Measurements from ENCODE around the gene NAV1. TPM values are rescaled to one million over a fixed set of nuclear protein-coding genes. Genes with fewer than 3 reads are reported as not detected.
"Not testable (repeated sequence)": the region's sequence is repeated elsewhere in the genome, so short reads cannot be mapped to it uniquely, and the experiment has no call there.

NAV1 gene
- total RNA-seq, 4 donors from 2014 or later: 17.4 to 36.9 (median 25.5) TPM

GRCh38 chr1:201540846-201541735 is 2.2 kb downstream of the NAV1 start:
- Histone ChIP-seq H3K36me3 (no peaks in the 10 kb centered on the region), H3K4me1 (peaks cover 72% of the 10 kb centered on the region), H3K27me3 (no peaks in the 10 kb centered on the region), H3K4me3 (no peak overlapping the region), H3K27ac (peak overlapping the region; percentile 88), H3K9me3 (no peaks in the 10 kb centered on the region)
- TF ChIP-seq POLR2AphosphoS5 (IDR thresholded peaks at IDR 0.05) (no peak), POLR2A (IDR thresholded peaks at IDR 0.05) (no peak), EP300 (IDR thresholded peaks at IDR 0.05) (no peak), CTCF (IDR thresholded peaks at IDR 0.05) (no peak)
- peak in 1 of 2 donors; percentile 50 for DNase-seq (ENCODE audit: low spot score in 2 of 2)
- WGBS: 76% methylated on average over 12 of the region's 12 CpGs

GRCh38 chr1:201542309-201543035 is 3.5 kb downstream of the NAV1 start:
- TF ChIP-seq POLR2A (IDR thresholded peaks at IDR 0.05): no peak
- no peak for TF ChIP-seq POLR2AphosphoS5 (IDR thresholded peaks at IDR 0.05)
- no peak for TF ChIP-seq EP300 (IDR thresholded peaks at IDR 0.05)
- TF ChIP-seq CTCF (IDR thresholded peaks at IDR 0.05): no peak

GRCh38 chr1:201543871-201544642 is 5.1 kb downstream of the NAV1 start:
- TF ChIP-seq CTCF (IDR thresholded peaks at IDR 0.05): no peak
- no peak for TF ChIP-seq POLR2AphosphoS5 (IDR thresholded peaks at IDR 0.05)
- no peak for TF ChIP-seq EP300 (IDR thresholded peaks at IDR 0.05)
- TF ChIP-seq POLR2A (IDR thresholded peaks at IDR 0.05): no peak
- DNase-seq (ENCODE audit: low spot score in 2 of 2): peak in 1 of 2 donors; percentile 65
- peaks cover 43% of the 10 kb centered on the region for H3K4me1 ChIP-seq
- no peaks in the 10 kb centered on the region for H3K9me3 ChIP-seq
- no peak overlapping the region for H3K4me3 ChIP-seq
- H3K27me3 ChIP-seq: no peaks in the 10 kb centered on the region
- 70% methylated on average over 7 of the region's 7 CpGs for WGBS
- H3K36me3 ChIP-seq: no peaks in the 10 kb centered on the region
- peak overlapping the region; percentile 11 for H3K27ac ChIP-seq

More at GRCh38 chr1:201542309-201543035, 3.5 kb downstream of the NAV1 start:
- Histone ChIP-seq H3K9me3 (no peaks in the 10 kb centered on the region), H3K27ac (peak overlapping the region; percentile 88), H3K4me1 (peaks cover 59% of the 10 kb centered on the region), H3K36me3 (no peaks in the 10 kb centered on the region), H3K4me3 (no peak overlapping the region), H3K27me3 (no peaks in the 10 kb centered on the region)
- WGBS: 62% methylated on average over 9 of the region's 9 CpGs
- DNase-seq (ENCODE audit: low spot score in 2 of 2): peak in 1 of 2 donors; percentile 76

- no peak overlapping the region for H3K27ac ChIP-seq
- WGBS: 96% methylated on average over 3 of the region's 3 CpGs
- no peak overlapping the region for H3K4me3 ChIP-seq
- peaks cover 38% of the 10 kb centered on the region for H3K4me1 ChIP-seq
- no peaks in the 10 kb centered on the region for H3K27me3 ChIP-seq
- no peaks in the 10 kb centered on the region for H3K9me3 ChIP-seq
- TF ChIP-seq EP300 (IDR thresholded peaks at IDR 0.05) (no peak), POLR2A (IDR thresholded peaks at IDR 0.05) (no peak)
- no peaks in the 10 kb centered on the region for H3K36me3 ChIP-seq
- DNase-seq (ENCODE audit: low spot score in 2 of 2): no peak
These were observed 5.8 kb downstream of the NAV1 start for GRCh38 chr1:201544710-201545109.

GRCh38 chr1:201545851-201546492 is 7.0 kb downstream of the NAV1 start:
- 77% methylated on average over 8 of the region's 9 CpGs for WGBS
- H3K9me3 ChIP-seq: no peaks in the 10 kb centered on the region
- peaks cover 25% of the 10 kb centered on the region for H3K4me1 ChIP-seq
- H3K4me3 ChIP-seq: no peak overlapping the region
- H3K27ac ChIP-seq: no peak overlapping the region
- H3K27me3 ChIP-seq: no peaks in the 10 kb centered on the region
- no peak for TF ChIP-seq EP300 (IDR thresholded peaks at IDR 0.05)
- no peak for TF ChIP-seq POLR2AphosphoS5 (IDR thresholded peaks at IDR 0.05)
- no peak for TF ChIP-seq POLR2A (IDR thresholded peaks at IDR 0.05)
- no peak for TF ChIP-seq CTCF (IDR thresholded peaks at IDR 0.05)
- peak in 1 of 2 donors; percentile 49 for DNase-seq (ENCODE audit: low spot score in 2 of 2)
- no peaks in the 10 kb centered on the region for H3K36me3 ChIP-seq

GRCh38 chr1:201549522-201549921 is 10.6 kb downstream of the NAV1 start:
- H3K4me1 ChIP-seq: peaks cover 26% of the 10 kb centered on the region
- H3K27me3 ChIP-seq; H3K9me3 ChIP-seq; H3K4me3 ChIP-seq; H3K36me3 ChIP-seq; DNase-seq (ENCODE audit: low spot score in 2 of 2); H3K27ac ChIP-seq: not testable (repeated sequence)
- WGBS: 91% methylated on average over 5 of the region's 5 CpGs

Measured in suprapubic skin (tissue), 4 donors.